GM12874 (cell line): ENCODE data around the gene QRFP.

ENCODE experiments used
- CTCF ChIP-seq: IDR thresholded peaks from 2 replicates; pipeline ENCODE4 v1.5.1; 2011; ENCODE audit warnings: low read depth, mild to moderate bottlenecking, control low read depth, low read length, moderate library complexity; ENCODE audit not compliant: insufficient read depth

Gene QRFP

GRCh38 chr9:130847306-130848217, 49.0 kb downstream of the QRFP start:
- no peak for TF ChIP-seq CTCF

- no peak for TF ChIP-seq CTCF
Measured at GRCh38 chr9:130846487-130847305, 49.9 kb downstream of the QRFP start.

GRCh38 chr9:130845901-130846481, 50.6 kb downstream of the QRFP start:
- no peak for TF ChIP-seq CTCF

GRCh38 chr9:130845254-130845653, 51.4 kb downstream of the QRFP start:
- TF ChIP-seq CTCF: no peak

GRCh38 chr9:130844044-130844451, 52.6 kb downstream of the QRFP start:
- no peak for TF ChIP-seq CTCF

- no peak for TF ChIP-seq CTCF
Measured at GRCh38 chr9:130843049-130843908, 53.3 kb downstream of the QRFP start.
